Activated CD4-positive, alpha-beta T cell treated with anti-CD3 and anti-CD28 coated beads, Interleukin-2, amount 10 ng/mL, durations not matched to agents 24 days and 14 days (primary cell): ENCODE measurements around the gene CSPG4. TPM values are rescaled to one million over a fixed set of nuclear protein-coding genes. Genes with fewer than 3 reads are reported as not detected.
"Not testable (repeated sequence)": the region's sequence is repeated elsewhere in the genome, so short reads cannot be mapped to it uniquely, and the experiment has no call there.

Experiments used
- DNase-seq: peaks from one replicate; pipeline ENCODE4 v3.0.0; 2022
- H3K27ac Mint-ChIP-seq: one replicate; pipeline ENCODE4 v1.8.0; 2022; ENCODE audit warnings: mild to moderate bottlenecking, mixed read lengths
- H3K27me3 Mint-ChIP-seq: one replicate; pipeline ENCODE4 v1.8.0; 2022; ENCODE audit warnings: mixed read lengths
- H3K36me3 Mint-ChIP-seq: one replicate; pipeline ENCODE4 v1.8.0; 2022; ENCODE audit warnings: low read depth, mild to moderate bottlenecking, mixed read lengths
- H3K4me1 Mint-ChIP-seq: one replicate; pipeline ENCODE4 v1.8.0; 2021; ENCODE audit warnings: mixed read lengths
- H3K4me3 Mint-ChIP-seq: one replicate; pipeline ENCODE4 v1.8.0; 2022; ENCODE audit warnings: mild to moderate bottlenecking, moderate library complexity, mixed read lengths
- H3K9me3 Mint-ChIP-seq: one replicate; pipeline ENCODE4 v1.8.0; 2021; ENCODE audit warnings: mixed read lengths
- intact Hi-C: fragments of 100-400 bp; cut with micrococcal nuclease; formaldehyde crosslinking; loops from one replicate; pipeline ENCODE4 v1.15.1; 2023
- total RNA-seq: library from RNA; stranded (reverse); gene quantifications from 2 replicates; pipeline ENCODE4 v1.2.3, GENCODE V29; 2022

CSPG4 gene
- total RNA-seq, 1 donor from 2014 or later: not detected

DNA sequence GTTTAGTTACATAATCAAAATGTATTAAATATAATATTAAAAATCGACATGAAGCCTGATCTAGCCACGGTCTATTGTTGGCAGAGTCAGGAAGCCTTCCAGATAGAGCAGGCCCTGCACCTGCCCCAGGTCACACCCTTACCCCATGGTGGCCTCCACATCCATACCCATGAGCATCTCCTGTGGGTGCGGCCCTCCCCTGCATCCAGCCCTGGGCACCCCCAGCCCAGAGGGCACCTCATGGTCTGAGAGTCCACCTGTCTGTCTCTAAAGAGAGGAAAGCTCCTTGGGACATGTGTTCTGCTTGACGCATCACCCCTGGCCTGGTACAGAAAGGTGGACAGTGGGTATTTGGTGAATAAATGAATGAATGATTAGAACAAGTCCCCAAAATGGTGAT is 37.2 kb upstream of the CSPG4 start:
- peaks cover 6% of the 10 kb centered on the region for H3K4me1 Mint-ChIP-seq
- peaks cover 20% of the 10 kb centered on the region for H3K27me3 Mint-ChIP-seq
- no peak overlapping the region for H3K27ac Mint-ChIP-seq
- no peaks in the 10 kb centered on the region for H3K9me3 Mint-ChIP-seq
- no peaks in the 10 kb centered on the region for H3K36me3 Mint-ChIP-seq
- no peak for DNase-seq
- intact Hi-C loops: no loop called here
- H3K4me3 Mint-ChIP-seq: no peak overlapping the region

DNA sequence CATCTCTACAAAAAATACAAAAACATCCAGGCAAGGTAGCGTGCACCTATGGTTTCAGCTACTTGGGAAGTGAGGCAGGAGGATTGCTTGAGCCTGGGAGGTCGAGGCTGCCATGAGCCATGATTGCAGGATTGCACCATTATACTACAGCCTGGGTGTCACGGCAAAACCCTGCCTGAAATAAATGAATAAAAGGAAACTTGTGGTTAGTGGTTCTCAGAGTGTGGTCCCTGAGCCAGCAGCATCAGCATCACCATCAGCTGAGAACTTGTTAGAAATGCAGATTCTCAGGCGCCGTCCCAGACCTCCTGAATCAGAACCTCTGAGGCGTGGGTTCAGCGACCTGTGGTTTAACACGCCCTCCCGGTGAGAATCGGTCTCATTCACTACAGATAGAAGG is 36.2 kb upstream of the CSPG4 start:
- H3K4me1 Mint-ChIP-seq, H3K36me3 Mint-ChIP-seq, H3K27ac Mint-ChIP-seq, H3K4me3 Mint-ChIP-seq, intact Hi-C loops, H3K9me3 Mint-ChIP-seq, DNase-seq: not testable (repeated sequence)
- peaks cover 18% of the 10 kb centered on the region for H3K27me3 Mint-ChIP-seq

DNA sequence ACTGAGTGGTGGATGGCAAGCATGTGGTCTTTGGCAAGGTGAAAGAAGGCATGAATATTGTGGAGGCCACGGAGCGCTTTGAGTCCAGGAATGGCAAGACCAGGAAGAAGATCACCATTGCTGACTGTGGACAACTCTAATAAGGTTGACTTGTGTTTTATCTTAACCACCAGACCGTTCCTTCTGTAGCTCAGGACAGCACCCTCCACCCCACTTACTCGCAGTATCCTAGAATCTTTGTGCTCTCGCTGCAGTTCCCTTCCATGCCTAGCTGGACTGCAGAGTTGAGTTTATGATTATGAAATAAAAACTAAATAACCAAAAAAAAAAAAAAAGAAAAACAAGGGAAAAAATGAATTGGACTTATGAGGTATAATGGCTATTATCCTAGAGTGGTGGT is 34.5 kb upstream of the CSPG4 start:
- intact Hi-C loops, H3K36me3 Mint-ChIP-seq, DNase-seq, H3K27ac Mint-ChIP-seq, H3K4me3 Mint-ChIP-seq, H3K9me3 Mint-ChIP-seq, H3K4me1 Mint-ChIP-seq: not testable (repeated sequence)
- peaks cover 24% of the 10 kb centered on the region for H3K27me3 Mint-ChIP-seq

DNA sequence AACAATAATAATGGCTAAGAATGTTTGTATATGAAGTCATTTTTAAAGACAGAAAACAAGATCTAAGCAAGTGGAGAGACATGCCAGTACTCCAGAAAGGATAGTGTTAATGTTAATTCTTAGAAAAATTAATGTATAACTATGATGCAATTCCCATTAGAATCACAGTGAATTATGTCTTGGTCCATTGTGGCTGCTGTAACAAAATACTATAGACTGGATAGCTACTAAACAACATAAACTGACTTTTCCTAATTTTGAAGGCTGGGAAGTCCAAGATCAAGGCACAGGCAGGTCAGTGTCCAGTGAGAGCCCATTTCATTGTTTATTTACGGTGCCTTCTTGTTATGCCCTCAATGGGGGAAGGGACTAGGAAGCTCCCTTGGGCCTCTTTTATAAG is 32.7 kb upstream of the CSPG4 start:
- Mint-ChIP-seq H3K4me3 (no peak overlapping the region), H3K27ac (no peak overlapping the region), H3K27me3 (peaks cover 30% of the 10 kb centered on the region), H3K4me1 (peaks cover 6% of the 10 kb centered on the region), H3K9me3 (no peaks in the 10 kb centered on the region), H3K36me3 (no peaks in the 10 kb centered on the region)
- DNase-seq: no peak
- intact Hi-C loops: no loop called here

DNA sequence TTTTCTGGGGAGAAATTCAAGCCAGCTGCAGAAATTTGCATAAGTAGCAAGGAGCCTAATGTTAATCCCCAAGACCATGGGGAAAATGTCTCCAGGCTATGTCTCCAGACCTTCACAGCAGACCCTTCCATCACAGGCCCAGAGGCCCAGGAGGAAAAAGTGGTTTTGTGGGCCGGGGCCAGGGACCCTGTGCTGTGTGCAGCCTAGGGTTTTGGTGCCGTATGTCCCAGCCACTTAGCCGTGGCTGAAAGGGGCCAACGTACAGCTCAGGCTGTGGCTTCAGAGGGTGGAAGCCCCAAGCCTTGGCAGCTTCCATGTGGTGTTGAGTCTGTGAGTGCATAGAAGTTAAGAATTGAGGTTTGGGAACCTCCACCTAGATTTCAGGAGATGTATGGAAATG is 29.7 kb upstream of the CSPG4 start:
- H3K36me3 Mint-ChIP-seq, DNase-seq, H3K27ac Mint-ChIP-seq, H3K9me3 Mint-ChIP-seq, H3K4me1 Mint-ChIP-seq, intact Hi-C loops, H3K4me3 Mint-ChIP-seq: not testable (repeated sequence)
- peaks cover 39% of the 10 kb centered on the region for H3K27me3 Mint-ChIP-seq

DNA sequence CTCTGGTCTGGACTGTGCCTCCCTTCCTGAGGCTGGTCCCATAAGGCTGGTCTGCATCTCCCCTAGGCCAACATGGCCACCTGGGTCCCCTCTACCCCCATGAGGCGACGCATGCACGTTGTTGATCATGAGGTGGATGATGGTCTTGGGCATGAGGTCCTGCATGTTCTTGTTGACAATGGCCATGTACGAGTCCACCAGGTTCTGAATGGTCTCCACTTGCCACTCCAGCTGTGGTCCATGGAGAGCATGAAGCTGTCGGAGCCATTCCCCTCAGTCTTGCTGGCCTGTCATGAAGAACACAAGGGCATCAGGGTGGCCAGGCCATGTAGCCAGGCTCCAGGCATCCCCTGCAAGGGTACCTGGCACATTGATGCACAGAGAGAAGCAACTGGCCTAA is 27.1 kb upstream of the CSPG4 start:
- Mint-ChIP-seq H3K36me3 (no peaks in the 10 kb centered on the region), H3K27me3 (peaks cover 28% of the 10 kb centered on the region), H3K4me3 (peak overlapping the region; percentile 89), H3K4me1 (peaks cover 14% of the 10 kb centered on the region), H3K27ac (no peak overlapping the region), H3K9me3 (no peaks in the 10 kb centered on the region)
- no peak for DNase-seq
- intact Hi-C loops: no loop called here

DNA sequence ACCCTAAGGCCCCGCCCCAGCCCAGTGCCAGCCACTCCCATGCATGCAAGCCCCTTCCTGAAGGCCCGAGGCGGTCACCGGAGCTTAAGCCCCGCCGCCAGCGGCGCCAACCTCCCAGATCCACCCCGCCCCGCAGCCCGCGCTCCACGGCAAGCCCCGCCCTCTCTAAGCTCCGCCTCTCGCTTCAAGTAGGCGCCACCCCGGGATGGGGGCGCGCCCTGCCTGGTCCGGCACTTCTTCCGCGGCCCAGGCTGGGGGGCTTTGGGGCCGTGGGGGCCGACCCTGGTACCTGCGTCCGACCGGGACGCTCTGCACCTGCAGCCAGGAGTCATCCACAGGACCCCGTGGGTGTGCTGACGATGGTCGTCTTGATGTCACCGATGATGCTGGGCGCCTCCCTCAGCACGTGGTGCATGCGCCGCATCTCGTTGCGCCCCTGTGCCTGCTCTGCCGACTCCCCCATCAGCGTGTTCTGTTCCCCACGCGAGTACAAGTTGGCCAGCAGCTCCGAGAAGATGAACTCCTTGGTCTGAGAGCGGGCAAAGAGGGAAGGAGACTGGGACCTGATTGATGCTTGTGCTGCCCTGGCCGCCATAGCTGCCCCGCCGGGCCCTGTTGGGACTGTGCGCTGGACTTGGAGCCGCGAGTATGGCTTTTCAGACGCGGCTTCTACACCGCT is 26.1 kb upstream of the CSPG4 start:
- peak overlapping the region; percentile 89 for H3K4me3 Mint-ChIP-seq
- peak; percentile 97 for DNase-seq
- peaks cover 28% of the 10 kb centered on the region for H3K27me3 Mint-ChIP-seq
- intact Hi-C loops: no loop called here
- H3K36me3 Mint-ChIP-seq: no peaks in the 10 kb centered on the region
- H3K4me1 Mint-ChIP-seq: peaks cover 14% of the 10 kb centered on the region
- peak overlapping the region; percentile 41 for H3K27ac Mint-ChIP-seq
- H3K9me3 Mint-ChIP-seq: no peaks in the 10 kb centered on the region

DNA sequence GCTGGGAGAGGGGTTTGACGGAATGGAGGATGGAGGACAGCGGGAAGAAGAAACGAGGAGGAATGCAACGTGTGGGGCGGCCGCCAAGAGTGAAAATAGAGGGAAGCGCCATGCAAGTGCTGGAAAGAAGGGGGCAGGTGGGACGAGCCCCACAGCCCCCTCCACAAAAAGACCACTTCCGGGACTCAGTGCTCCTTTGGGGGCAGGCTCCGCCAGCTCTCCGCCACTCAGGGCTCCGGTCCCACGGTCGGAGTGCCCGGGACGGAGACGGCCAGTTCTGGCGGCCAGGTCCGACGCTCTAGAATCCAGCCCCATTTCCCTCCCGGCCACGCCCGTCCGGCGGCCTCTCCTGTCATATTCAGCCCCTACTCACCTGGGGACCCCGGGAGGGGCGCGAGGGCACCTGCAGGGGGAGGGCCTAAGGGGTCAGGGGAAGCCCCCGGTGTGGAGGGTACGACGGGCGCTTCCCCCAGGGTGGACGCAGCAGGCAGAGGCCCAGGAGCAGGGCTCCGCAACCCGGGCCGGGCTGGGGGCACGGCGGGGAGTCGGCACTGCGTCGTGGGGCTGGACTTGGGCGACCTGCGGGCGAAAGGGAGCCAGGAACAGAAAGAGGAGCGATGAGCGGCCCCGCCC is 25.5 kb upstream of the CSPG4 start:
- no peak for DNase-seq
- H3K27ac Mint-ChIP-seq: no peak overlapping the region
- H3K4me1 Mint-ChIP-seq: peaks cover 16% of the 10 kb centered on the region
- H3K9me3 Mint-ChIP-seq: no peaks in the 10 kb centered on the region
- no peaks in the 10 kb centered on the region for H3K36me3 Mint-ChIP-seq
- H3K27me3 Mint-ChIP-seq: peaks cover 23% of the 10 kb centered on the region
- peak overlapping the region; percentile 89 for H3K4me3 Mint-ChIP-seq
- intact Hi-C loops: no loop called here

DNA sequence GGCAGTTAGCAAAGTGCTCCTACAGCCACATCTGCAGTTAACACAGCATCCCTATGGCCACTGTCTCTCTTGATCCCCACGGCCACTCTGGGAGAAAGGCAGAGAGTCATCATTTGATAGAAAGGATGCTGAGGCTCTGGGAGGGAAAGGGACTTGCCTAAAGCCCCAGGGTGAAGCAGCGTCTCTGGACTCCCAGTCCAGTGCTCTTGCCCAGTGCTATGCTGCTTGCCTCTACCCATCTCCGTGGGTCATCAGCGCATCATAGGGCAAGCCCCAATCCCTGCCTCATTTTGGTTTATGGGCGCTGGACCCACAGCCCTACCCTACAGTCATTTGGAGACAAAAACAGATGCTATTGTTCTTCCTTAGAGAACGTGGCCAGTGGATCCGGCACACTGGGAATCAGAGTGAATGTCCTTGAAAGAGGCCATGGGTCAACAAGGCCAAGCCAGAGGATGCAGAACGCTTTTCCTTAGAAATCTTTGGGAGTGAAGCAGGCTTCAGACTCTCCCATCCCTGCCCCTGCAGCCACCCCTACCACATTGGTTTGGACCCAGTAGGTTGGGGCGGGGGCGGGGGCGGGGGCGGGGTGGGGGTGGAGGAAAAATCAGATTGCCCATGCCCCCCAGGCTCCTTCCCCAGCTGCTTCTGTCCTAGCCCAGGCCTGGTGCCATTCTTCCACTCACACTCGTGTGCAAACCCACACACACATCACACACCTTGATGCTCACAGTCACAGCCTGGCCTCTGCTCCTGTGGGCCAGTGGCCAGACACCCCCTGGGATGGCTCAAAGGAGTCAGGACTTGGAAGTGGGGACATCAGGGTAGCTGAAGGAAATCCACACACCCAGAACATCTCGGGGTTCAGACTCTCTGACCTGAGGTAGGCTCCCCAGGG is 24.7 kb upstream of the CSPG4 start:
- H3K27ac Mint-ChIP-seq, H3K9me3 Mint-ChIP-seq, H3K36me3 Mint-ChIP-seq, intact Hi-C loops, DNase-seq: not testable (repeated sequence)
- Mint-ChIP-seq H3K4me1 (peaks cover 18% of the 10 kb centered on the region), H3K27me3 (peaks cover 26% of the 10 kb centered on the region), H3K4me3 (peak overlapping the region; percentile 89)

DNA sequence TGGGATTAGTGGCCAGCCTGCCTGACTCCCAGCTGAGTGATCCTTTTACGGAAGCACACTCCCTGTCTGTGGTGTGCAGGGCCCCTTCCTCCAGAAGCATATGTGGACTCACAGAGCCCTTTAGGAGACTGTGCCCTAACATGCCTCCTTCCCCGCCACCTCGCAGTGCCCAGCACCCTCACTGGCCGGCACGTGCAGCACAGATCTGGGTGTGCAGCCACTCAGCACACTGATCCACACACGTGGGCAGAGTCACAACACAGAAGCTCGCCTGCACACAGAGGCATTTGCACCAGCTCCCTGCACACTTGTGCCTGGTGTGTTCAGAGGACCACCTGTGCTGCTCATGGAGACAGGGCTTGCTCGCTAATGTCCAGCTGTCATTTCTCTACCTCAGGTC is 23.6 kb upstream of the CSPG4 start:
- intact Hi-C loops: no loop called here
- H3K9me3 Mint-ChIP-seq: no peaks in the 10 kb centered on the region
- H3K4me1 Mint-ChIP-seq: peaks cover 21% of the 10 kb centered on the region
- no peak overlapping the region for H3K4me3 Mint-ChIP-seq
- no peak overlapping the region for H3K27ac Mint-ChIP-seq
- peaks cover 23% of the 10 kb centered on the region for H3K27me3 Mint-ChIP-seq
- H3K36me3 Mint-ChIP-seq: no peaks in the 10 kb centered on the region
- no peak for DNase-seq

DNA sequence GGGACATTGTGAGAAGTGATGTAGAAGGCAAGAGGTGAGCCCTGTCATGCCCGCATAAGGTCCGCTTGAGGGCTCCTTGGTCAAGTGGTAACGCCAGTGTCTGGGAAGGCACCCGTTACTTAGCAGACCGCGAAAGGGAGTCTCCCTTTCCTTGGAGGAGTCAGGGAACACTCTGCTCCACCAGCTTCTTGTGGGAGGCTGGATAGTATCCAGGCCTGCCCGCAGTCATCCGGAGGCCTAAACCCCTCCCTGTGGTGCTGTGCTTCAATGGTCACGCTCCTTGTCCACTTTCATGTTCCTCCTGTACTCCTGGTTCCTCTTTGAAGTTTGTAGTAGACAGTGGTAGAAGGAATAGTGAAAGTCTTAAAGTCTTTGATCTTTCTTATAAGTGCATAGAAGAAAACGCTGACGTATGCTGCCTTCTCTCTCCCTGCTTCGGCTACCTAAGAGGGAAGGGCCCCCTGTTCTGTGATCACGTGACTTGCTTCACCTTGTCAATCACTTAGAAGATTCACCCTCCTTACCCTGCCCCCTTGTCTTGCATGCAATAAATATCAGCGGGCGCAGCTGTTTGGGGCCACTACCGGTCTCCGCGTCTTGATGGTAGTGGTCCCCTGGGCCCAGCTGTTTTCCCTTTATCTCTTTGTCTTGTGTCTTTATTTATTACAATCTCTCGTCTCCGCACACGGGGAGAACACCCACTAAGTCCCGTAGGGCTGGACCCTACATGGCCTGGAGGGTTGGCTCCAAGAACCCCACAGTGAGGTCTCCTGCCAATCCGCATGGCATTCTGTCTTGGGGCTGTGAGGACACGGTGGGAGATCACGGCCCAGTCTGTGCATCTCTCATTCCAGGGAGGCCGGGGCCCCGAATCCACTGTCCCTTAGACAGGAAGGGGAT is 22.5 kb upstream of the CSPG4 start:
- peaks cover 21% of the 10 kb centered on the region for H3K27me3 Mint-ChIP-seq
- H3K9me3 Mint-ChIP-seq, H3K36me3 Mint-ChIP-seq, intact Hi-C loops, H3K4me3 Mint-ChIP-seq, H3K27ac Mint-ChIP-seq, DNase-seq: not testable (repeated sequence)
- H3K4me1 Mint-ChIP-seq: peaks cover 21% of the 10 kb centered on the region

DNA sequence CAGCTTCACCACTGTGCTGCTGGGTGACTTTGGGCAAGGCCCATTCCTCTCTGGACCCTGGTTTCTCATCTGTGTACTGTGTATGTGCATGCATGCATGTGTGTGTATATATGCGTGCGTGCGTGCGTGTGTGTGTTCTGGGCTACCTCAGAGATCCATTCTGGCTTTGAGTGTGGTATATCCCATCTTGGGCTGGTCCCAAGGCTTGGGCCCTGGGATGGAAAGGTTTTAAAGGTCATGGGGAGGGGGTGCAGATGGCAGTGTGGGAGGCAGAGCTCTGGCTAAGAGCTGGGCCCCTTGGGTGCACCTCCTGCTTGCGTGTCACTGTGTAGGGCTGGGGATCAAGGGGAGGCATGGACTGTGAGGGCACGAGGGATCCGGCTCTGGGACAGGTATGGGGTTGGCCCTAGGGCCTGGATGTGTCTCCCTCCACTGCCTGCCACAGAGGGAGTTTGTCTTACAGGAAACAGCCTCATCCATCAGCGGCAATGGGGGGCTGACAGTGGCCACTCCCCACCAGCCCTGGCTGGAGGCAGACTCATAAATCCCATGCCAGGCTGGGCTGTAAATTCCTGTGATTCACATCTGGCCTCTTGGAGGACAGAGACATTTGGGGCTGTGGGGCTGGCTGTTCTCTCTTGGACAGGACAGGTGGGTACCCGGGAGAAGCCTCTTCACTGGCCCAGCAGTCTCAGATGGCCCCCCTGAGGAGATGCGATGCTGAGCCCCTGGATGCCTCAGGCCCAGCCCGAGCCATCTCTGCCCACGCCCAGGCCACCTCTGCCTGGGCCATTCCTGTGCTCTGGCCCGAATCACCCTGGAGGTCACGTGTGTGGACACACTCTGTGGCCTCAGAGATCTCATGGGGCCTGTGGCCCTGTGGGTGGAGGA is 21.4 kb upstream of the CSPG4 start:
- Mint-ChIP-seq H3K4me1 (peaks cover 16% of the 10 kb centered on the region), H3K36me3 (no peaks in the 10 kb centered on the region), H3K27ac (no peak overlapping the region), H3K4me3 (no peak overlapping the region), H3K27me3 (peaks cover 18% of the 10 kb centered on the region), H3K9me3 (no peaks in the 10 kb centered on the region)
- no peak for DNase-seq
- intact Hi-C loops: no loop called here
